ENCODE results near the gene RALGAPA2.

RALGAPA2 gene

DNA sequence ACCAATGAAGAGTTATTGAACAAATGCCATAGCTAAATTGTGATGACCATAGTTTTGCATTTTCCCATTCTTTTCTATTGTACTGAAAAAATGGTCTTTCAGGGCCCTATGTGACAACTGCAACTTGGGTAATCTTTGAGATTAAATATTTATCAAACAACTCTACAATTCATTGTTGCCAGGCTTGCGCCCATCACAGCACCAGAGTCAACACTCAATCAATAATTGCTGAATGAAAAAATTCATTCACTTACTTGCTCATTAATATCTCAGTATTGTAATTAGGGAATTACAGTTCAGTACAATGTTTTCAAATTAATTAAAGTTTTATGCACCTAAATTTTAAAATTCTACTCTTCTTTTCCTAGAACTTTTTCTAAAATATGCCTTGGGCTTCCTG lies 7.7 kb upstream of the RALGAPA2 start:
- DNase-seq = no peak

DNA sequence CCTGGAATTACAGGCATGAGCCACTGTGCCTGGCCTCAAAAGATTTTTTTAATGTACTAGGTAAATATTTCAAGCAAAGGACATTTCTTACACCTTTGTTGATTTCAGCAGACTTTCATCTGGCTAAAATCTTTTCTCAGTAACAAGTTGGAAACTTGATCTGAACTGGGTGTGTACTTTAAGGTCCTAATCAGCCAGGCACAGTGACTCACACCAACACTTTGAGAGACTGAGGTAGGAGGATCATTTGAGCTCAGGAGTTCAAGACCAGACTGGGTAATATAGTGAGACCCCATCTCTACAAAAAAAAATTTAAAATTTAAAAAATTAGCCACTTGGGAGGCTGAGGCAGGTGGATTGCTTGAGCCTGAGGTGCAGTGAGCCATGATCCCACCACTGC lies 7.0 kb upstream of the RALGAPA2 start:
- DNase-seq = no peak

DNA sequence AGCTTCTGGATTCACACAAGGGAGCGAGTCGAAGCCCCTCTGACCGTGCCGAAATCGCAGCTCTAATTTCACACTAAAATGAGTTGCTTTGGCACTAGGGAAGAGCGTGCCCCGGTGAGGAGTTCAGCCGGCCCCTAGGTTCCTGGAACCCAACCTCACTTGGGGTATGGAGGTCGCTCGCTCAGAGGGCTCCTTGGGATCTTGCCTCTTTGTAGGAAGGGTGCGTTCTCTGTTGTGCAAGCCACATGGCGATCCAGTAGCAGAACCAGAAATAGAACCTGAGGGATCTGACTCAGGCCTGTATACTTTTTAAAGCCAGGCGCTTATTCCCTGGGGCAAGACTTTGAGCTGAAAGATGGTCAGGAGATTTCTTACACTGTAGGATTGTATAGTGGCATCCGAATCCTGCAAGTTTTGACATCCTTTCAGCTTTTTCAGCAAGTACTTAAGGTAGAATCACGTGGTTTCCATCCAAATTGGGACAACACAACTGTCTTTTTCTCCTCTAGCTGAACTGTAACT lies 861 bp upstream of the RALGAPA2 start:
- no peak for DNase-seq

DNA sequence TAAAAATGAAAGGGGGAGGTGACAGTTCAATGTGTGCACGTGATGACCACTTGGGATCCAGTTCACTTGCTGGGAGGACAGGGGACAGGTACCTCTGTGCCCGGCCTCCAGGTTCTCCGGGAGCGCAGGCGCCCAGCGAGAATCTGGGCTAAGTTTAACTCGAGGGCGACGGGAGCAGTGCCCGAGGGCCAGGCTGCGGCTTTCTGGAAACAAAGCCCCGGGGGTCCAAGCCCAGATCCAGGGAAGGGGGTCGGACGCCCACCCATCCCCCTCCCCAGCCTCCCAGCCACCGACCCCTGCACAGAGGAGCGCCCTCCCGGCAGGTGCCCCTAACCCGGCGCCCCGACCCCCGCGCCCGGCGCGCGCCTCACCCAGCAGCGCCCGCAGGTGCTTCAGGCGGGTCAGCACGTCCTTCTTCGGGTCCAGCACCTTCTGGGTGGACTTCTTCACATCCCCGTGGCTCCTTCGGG lies 405 bp downstream of the RALGAPA2 start:
- no peak for DNase-seq

DNA sequence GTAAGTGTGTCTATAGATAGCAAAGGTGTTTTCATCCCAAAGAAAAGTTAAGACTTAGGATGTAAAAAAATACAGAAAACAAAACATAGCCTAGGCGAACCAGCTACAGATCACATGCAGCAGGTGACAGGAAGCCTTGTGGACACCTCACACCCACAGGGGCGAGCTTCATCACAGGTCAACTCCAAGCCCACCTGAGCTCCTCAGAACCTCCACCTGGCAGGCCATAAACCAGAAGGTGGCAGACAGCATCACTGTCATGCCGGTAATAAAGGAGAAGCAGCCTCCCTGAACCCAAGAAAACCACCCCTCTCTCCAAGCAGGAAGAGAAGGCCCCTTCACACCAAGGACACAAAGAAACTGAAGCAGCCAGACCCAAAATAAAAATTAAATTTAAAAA lies 1.0 kb downstream of the RALGAPA2 start:
- peak in 1 of 2 donors; percentile 34 for DNase-seq

DNA sequence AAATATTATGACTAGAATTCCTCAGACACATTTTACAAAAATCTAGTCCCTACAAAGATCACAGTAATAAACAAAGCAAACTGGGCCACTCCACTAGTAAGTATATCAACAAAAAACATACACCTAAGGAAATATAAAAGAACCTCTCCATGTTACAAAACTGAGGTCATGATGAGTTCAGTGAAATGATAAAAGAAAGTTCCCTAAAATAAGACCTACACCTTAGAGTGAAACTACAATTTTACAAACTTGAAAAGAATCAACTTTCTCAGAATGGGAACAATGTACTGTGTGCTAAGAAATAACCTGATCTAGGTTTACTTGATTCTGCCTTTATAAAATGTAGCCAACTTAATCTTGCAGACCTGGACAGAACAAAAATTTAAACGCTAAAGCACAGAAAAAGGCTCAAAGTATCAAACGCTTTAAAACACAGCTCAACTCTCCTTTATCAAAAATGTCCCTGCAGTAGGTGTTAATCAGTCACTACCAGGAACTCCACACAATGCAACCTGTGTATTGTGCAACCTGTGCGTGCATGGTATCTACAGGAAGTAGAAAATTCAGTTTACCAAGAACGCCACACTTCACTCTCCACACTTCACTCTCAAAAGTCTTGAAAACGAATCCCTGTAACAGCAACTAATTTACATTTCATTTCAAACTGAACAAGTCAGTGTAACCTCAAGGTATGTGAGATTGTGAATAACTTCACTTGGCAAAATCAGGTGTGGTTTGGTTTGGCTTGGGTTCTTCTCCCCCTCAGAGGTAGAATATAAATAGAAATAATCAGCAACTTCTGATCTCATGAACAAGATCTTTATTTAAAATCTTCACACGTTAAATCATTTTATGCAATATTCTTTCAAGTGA lies 1.8 kb downstream of the RALGAPA2 start:
- DNase-seq = peak; percentile 18 to 47

DNA sequence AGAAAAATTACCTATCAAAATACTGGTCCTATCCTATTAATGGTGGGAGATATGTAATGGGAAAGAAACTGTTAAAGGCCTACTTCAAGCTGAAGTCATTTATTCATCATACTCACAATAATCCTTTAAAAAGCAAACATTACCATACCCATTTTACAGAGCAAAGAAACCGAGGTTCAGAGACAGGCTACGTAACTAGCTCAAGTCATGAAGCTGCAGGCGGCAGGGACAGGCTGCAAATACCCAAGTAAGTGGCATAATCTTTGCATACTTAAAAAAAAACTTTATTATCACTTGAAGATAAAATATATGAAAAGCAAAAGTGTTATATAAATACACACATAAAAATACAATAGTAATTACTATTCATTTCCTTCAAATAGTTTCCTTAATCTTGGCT lies 2.6 kb downstream of the RALGAPA2 start:
- DNase-seq = no peak

DNA sequence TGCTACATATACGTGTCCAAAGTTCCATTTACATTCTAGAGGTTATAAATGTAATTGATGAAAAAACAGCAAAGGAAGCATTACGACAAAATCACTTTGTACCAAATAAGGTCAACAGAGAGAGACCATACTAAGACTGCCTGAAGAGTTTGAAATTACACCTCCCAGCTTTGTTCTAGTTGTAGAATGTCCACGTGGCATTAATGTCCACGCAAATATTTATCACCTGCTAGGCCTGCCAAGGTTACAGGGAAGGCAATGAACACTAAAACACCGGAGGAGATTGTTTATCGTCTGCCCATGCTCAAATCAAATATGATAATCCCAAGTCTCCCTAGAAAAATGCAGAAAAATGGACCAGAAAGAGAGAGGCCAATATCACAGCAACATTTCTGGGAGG lies 6.2 kb downstream of the RALGAPA2 start:
- no peak for DNase-seq

DNA sequence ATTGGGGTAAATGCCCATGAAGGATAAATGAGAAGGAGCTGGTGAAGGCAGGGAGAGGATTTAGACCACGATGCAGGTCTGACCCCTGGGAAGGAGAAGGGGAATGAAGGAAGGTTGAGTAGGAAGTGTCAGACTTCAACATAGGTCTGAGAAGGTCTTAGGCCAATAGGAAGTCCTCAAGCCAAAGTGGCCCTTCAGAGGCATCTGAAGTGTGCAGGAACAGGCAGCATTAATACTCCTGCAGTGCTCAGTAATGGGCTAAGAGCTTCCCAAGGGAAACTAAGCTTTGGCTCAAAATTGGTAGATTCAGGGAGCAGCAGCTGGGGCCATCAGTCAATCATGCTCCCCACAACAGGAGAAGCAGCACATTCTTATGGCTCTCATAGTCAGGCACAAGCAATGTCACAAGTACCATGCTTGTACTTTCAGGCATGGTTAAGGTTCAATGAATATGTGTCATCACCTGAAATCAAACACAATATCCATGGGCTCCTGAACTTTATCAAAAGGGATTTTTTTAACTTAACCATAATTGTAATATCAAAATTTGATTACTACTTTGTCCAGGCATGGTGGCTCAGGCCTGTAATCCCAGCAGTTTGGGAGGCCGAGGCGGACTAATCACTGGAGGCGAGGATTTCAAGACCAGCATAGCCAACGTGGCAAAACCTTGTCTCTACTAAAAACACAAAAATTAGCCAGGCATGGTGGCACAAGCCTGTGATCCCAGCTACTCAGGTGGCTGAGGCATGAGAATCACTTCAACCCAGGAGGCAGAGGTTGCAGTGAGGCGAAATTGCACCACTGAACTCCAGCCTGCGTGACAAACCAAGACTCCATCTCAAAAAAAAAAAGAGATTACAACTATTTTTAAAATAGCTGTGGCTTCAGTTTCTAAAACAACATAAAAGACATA lies 9.9 kb downstream of the RALGAPA2 start:
- DNase-seq = no peak

DNA sequence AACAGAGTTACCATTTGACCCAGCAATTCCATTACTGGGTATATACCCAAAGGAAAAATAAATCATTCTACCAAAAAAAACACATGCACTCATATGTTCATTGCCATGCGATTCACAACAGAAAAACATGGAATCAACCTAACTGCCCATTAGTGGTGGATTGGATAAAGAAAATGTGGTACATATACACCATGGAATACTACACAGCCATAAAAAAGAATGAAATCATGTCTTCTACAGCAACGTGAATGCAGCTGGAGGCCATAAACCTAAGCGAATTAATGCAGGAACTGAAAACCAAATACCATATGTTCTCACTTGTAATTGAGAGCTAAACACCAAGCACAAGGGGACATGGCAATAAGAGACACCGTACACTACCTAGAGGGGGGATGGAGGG lies 12.5 kb downstream of the RALGAPA2 start:
- no peak for DNase-seq

DNA sequence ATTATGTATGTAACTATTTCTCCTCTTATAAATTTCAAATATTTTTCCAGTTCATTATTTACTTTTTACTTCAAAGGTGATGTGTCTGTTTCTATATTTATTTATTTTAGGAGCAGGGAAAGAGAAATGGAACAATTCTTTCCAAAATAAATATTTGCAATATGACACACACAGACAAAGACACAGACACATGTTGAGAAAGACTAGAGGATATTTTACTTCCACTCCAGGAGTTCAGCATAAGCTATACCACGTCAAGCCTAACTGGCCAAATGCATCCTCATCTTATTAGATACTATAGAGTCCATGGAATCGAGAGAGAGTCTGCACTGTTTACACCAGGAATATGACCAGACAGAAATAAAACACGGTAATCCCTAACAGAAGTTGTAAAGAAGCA lies 13.3 kb downstream of the RALGAPA2 start:
- DNase-seq = no peak

DNA sequence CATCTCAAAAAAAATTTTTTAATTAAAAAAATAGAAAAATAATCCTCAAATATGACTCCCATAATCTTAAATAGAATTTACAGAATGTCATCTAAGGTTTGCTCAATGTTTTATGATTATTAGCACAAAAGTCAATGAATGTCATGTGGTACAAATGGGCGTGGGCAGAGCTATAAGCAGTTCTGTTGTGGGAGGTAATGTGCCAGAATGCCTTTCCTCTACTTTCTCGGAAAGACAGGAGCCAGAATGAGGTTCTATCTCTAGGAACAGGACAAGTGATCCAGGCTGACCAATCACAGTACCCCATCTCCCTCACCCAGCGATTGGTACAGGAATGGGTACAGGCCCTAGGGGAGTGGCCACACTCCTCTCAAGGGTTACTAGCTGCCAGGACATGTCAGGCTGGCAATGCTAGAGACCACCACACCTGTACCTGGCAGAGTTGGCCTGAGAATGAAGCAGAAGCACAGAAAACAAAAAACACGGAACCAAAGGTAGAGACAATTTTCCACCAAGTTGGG lies 15.1 kb downstream of the RALGAPA2 start:
- DNase-seq = no peak

DNA sequence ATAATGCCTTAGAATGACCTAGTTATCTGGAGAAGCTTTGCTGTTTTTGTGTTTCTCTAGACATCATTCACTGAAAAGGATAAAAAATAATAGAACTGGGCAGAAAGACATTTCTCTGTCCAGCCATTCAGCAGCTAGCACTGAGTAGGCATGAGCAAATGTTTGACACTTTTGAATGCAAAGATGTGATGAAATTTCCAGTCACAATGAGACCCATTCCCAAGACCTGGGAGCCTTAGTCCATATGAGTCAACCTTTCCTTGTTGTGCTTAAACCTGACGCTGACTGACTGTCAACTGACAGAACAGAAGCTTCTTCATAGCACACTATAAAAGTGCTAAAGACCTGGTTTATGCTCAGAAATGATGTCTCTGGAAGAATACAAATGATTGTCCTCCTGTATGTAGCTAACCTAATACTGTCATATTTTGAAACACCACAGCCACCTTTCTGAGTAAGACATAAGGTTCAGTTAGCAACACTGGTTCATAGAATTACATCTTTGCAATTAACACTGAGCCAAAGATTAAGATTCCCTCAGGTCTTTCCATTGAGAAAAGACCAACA lies 17.1 kb downstream of the RALGAPA2 start:
- DNase-seq = no peak

DNA sequence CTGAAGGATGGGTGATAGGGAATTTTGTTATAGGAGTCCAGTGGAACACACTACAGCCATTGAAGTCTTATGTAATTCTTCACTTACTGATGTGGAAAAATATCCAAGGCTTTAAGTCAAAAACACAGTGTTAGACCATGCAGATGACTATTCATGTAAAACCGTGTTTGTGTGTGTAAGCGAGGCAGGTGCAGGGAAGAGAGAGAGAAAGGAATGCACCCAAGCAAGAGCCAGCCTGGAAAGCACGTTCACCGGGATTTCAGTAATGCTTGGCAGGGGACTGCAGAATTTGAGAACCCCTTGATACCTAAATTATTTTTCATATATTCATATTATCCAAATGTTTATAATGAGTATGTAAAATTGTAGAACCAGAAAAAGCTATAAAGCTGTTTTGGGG lies 17.9 kb downstream of the RALGAPA2 start:
- DNase-seq = no peak

DNA sequence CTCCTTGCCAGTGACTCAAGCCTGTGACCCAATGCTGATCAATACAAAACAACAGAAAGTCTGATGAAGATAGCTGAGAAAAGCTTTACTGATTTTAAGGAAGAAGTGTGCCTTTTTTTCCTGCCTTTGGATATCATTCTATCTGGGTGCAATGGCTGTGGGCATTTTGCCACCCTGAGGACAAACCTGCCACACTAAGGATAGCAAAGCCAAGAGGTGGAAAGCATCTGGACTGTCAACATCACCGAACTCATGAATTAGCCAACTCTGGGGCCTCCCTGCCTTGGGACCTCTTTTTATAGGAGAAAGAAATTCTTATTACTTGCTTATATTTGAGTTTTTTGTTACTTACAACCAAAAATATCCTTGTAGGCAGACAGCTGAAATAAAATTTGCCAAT lies 19.9 kb downstream of the RALGAPA2 start:
- no peak for DNase-seq

DNA sequence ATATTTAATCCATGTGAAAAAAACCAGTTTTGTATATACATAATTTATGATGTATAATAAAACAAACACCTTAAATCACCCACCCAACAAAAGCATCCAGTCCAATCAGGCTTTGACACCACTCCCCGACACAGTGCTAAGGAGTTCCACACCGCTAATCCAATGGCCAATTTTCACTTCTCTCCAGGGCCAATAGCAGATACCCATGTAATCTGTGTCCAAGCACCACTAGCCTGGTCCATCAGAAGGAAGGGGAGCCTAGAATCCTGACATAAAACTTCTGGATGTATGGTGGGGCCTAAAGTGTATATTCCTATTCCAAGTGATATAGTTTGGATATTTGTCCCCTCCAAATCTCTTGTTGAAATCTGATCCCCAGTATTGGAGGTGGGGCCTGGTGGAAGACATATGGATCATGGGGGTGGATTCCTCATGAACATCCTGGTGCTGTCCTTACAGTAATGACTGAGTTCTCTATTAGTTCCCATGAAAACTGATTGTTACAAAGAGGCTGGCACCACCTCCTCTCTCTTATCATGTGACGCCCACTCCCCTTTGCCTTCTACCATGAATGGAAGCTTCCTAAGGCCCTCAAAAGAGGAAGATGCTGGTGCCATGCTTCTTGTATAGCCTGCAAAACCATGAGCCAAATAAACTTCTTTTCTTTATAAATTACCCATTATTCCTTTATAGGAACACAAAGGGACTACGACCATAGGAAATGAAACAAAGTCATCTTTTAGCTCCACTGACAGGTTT lies 20.8 kb downstream of the RALGAPA2 start:
- DNase-seq = no peak

DNA sequence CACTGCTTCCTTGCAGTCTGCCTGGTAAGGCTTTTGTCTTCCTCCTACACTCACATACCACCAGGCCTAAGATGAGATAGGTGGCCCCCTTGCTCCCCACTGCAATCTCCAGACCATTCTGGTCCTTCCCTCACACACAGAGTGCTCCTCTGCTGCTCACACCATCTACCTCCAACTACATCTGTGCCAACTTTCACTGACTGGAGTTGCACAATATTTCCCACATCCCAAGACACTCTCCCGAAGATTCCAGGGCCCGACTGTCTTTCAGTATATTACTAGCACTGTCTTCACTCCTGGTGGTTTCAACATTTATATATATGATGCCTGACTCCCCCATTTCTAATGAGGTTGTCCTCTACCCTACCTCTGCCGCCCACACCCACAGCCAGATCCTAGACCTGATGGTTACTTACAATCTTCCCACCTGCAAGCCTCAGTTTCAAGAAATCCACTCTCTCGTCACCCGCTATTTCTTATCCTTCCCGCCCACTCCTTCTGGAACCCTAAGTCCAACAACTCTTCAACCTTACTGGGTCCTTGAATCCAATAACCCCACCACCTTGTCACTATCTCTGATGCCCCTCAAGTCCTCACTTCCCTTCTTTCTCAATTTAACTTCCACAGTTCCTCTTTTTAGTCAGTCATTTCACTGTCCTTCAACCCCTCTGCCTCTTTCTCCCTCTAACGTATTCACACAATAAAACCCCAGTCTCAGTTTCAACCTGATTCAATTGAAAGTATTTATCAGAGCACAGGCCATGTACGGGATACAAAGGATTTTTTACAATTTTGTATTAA lies 21.6 kb downstream of the RALGAPA2 start:
- DNase-seq = no peak

DNA sequence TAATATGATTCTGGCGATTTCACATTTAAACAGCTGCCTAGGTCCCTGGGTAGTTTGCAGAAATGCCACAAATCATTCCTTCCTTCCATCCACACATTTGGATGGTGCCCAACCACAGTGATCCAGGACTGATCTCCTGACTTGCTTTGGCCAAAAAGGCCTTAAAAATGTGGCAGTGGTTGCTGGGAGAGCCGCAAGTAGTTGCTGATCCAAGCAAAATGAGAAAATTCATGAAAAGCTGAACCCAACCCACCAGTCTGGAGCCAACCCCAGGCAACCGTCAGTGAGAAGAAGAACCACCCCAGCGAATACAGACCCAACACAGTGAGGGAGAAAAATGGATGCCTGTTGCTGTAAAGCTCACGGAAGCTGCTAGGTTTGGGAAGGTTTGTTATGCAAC lies 25.1 kb downstream of the RALGAPA2 start:
- no peak for DNase-seq

DNA sequence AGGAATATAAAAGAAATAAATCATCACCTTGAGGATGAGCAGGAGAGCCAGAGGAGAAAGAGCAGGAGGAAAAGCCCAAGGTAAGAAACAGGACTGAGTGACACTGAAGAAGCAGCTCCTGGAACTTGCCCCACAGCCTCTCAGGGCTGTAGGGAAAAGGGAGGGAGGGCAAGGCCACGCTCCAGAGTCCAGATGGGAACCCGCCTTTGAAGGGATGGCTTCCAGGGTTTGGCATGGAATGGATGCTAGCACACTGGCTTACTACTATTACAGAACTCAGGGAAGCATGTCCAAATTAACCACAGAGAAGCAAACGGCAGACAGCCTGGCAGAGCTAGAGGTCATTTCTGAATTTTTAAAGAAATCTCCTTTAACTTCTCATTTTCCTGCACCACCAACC lies 26.8 kb downstream of the RALGAPA2 start:
- no peak for DNase-seq

DNA sequence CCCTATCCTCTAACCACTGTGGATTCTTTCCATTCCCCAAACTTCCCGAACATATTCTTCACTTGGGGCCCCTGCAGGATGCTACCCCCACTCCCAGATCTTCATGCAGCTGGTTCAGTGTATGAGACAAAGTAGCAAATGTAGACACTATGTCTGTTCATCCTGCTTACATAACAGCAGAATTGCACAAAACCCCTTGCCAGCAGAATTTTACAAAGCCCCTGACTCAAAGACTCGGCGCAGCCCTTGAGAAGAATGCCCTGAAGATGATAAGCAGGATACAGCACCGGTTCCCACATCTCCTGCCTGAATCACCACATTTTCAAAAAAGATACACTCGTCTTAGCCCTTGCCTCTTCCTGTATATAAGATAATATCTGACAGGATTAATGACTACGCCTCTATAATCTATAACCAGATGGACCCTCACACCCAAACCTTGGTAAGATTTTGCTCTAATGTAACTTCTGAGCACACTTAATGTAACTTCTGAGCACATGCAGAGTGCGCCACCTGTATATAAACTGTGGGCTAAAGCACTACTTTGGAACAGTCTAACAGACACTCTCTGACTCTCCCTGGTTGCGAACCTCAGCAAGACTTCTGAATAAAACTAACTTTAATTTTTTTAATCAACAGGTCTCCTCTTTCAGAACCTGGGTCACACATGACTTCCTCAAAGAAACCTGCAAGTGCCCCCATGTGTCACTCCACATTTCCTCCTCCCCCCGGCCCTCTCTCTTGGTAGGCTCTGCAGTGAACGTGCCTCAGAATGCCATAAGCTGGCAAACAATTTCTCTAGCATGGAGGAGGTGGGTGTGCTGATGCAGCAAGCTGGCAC lies 28.7 kb downstream of the RALGAPA2 start:
- no peak for DNase-seq
